Heart right ventricle (tissue), 16 donors: ENCODE results near the gene FSD2. TPM values are rescaled to one million over a fixed set of nuclear protein-coding genes. Genes with fewer than 3 reads are reported as not detected.

Experiments used
- ATAC-seq, 8 donors: fragments of 200-7000 bp; cut with Tn5 transposase; one replicate each; pipeline ENCODE4 v1.9.1; 2020; ENCODE audit warnings: mild to moderate bottlenecking in 8 of 8, moderate library complexity in 8 of 8, moderate number of reproducible peaks in 1 of 8
- DNase-seq, 2 donors: peaks; one replicate each; pipeline ENCODE4 v3.0.0-alpha.2; 2020
- H3K27ac ChIP-seq, 10 donors: fragments of 200-600 bp; sonication (generic) in 2 of 10; one replicate each; pipeline versions ENCODE4 v1.5.0 to v1.8.0; 2020 to 2022; ENCODE audit warnings: mild to moderate bottlenecking in 3 of 10
- H3K27me3 ChIP-seq, 7 donors: fragments of 200-600 bp; one replicate each; pipeline ENCODE4 v1.8.0; 2021 to 2022; ENCODE audit warnings: mild to moderate bottlenecking in 2 of 7
- H3K36me3 ChIP-seq, 9 donors: fragments of 200-600 bp; sonication (generic) in 1 of 9; one replicate each; pipeline versions ENCODE4 v1.5.0 to v1.8.0; 2020 to 2022; ENCODE audit warnings: mild to moderate bottlenecking in 2 of 9
- H3K4me1 ChIP-seq, 9 donors: fragments of 200-600 bp; sonication (generic) in 1 of 9; one replicate each; pipeline versions ENCODE4 v1.5.0 to v1.8.0; 2020 to 2022; ENCODE audit warnings: mild to moderate bottlenecking in 4 of 9
- H3K4me3 ChIP-seq, 10 donors: fragments of 200-600 bp; sonication (generic) in 2 of 10; one replicate each; pipeline versions ENCODE4 v1.5.0 to v1.8.0; 2020 to 2022; ENCODE audit warnings: mild to moderate bottlenecking in 7 of 10, moderate library complexity in 2 of 10
- H3K9me3 ChIP-seq, 11 donors: fragments of 200-600 bp in 10 of 11; sonication (generic) in 2 of 11; one replicate each; pipeline versions ENCODE4 v1.5.0 to v1.8.0; 2013 to 2022; ENCODE audit warnings: mild to moderate bottlenecking in 2 of 11, control low read depth in 1 of 11, moderate library complexity in 1 of 11
- CTCF ChIP-seq, 9 donors: fragments of 200-600 bp; sonication (generic) in 2 of 9; IDR thresholded peaks; one replicate each; pipeline versions ENCODE4 v1.5.0 to v1.8.0; 2021 to 2022; ENCODE audit warnings: antibody characterized with exemption in 9 of 9, mild to moderate bottlenecking in 5 of 9, moderate library complexity in 1 of 9
- WGBS, 2 donors: extraction: QIAGEN DNeasy Blood & Tissue Kit; methylation state at CpG; one replicate each; pipeline ENCODE4 v1.1.7; 2013; ENCODE audit warnings: inconsistent platforms in 1 of 2; 5-methylcytosine and 5-hydroxymethylcytosine counted together
- intact Hi-C, 10 donors: fragments of 100-400 bp; cut with DNase I; formaldehyde crosslinking; loops; one replicate each; pipeline versions ENCODE4 v1.11.1 to v1.14.2; 2022
- polyA plus RNA-seq, 2 donors: library from polyadenylated mRNA; stranded (reverse); fragments of 200-250 nt; gene quantifications; one replicate each; pipeline ENCODE4 v1.2.3, GENCODE V29; 2013
- total RNA-seq, 10 donors: library from RNA; stranded (reverse); fragmentation: NEBNext Ultra II Directional in 3 of 10; extraction: Animal tissue kit (Norgen Biotek cat#: 25700) in 3 of 10; gene quantifications; one replicate each; pipeline versions ENCODE4 v1.2.1 to v1.2.4, GENCODE V29; 2021 to 2023
- donor health status: Arrhythmogenic right ventricular cardiomyopathy.
- donor health status: ischemic (EF 13 %, LVEDD 7.1; RV severe dilation, severe dysfunction).
- donor health status: healthy with polysubstance abuse.
- donor health status: DM: no; HTN: yes; CAD: no.
- donor health status: DM: no; HTN: no; CAD: no.
- donor health status: ischemic (EF 25% LVEDD 6.9; RV normal size, moderate dysfunction).
- donor health status: ischemic (EF 25% LVEDD 5.7; RV mildly dilated, moderate dysfunction).
- donor health status: healthy.
- donor health status: DM: yes; HTN: yes; CAD: no.
- donor health status: Ischemic cardiomyopathy.
- donor health status: ischemic (EF 35%, LVEDD 5.7; RV mildly dilated, moderate dysfunction).
- donor health status: nonischemic (EF 11% LVEDD 7.7; RV severe dilation, severe dysfunction).
- donor health status: DM: yes; HTN: yes; CAD: no.
- donor health status: PGD.
- donor health status: ischemic (EF 29% LVEDD 5.4; RV normal size, mild dysfunction).
- donor health status: nonischemic (EF 23%, LVEDD 6.1; RV moderate dilation, normal function).

FSD2 gene
- total and polyA plus RNA-seq, 12 donors = 1.7 to 142 (median 85.2) TPM

- DNase-seq (no peak), ATAC-seq (no peak)
- Histone ChIP-seq H3K27ac (no peak overlapping the region), H3K4me3 (no peak overlapping the region), H3K27me3 (no peaks in the 10 kb centered on the region), H3K4me1 (no peaks in the 10 kb centered on the region), H3K9me3 (peaks cover 0 to 14% (median 0%) of the 10 kb centered on the region in 11 donors), H3K36me3 (peaks cover 0 to 36% (median 0%) of the 10 kb centered on the region in 9 donors)
- TF ChIP-seq CTCF (IDR thresholded peaks at IDR 0.05) = no peak
- intact Hi-C loops = no loop called here
- 77 to 81% methylated on average over 1 of the region's 1 CpG for WGBS, 2 donors
These were observed 16.4 kb downstream of the FSD2 start for GRCh38 chr15:82789491-82789890.

GRCh38 chr15:82788496-82788895, 17.4 kb downstream of the FSD2 start:
- Histone ChIP-seq H3K9me3 (peaks cover 0 to 6% (median 0%) of the 10 kb centered on the region in 11 donors), H3K27me3 (no peaks in the 10 kb centered on the region), H3K27ac (no peak overlapping the region), H3K4me1 (no peaks in the 10 kb centered on the region), H3K36me3 (peaks cover 0 to 36% (median 0%) of the 10 kb centered on the region in 9 donors), H3K4me3 (no peak overlapping the region)
- no peak for DNase-seq
- WGBS, 2 donors = 76 to 87% methylated on average over 2 of the region's 2 CpGs
- no peak for TF ChIP-seq CTCF (IDR thresholded peaks at IDR 0.05)
- no peak for ATAC-seq
- intact Hi-C loops = no loop called here

- no peak for DNase-seq
- intact Hi-C loops = no loop called here
- Histone ChIP-seq H3K4me1 (no peaks in the 10 kb centered on the region), H3K4me3 (no peak overlapping the region), H3K9me3 (no peaks in the 10 kb centered on the region), H3K27me3 (no peaks in the 10 kb centered on the region), H3K36me3 (peaks cover 0 to 76% (median 0%) of the 10 kb centered on the region in 9 donors), H3K27ac (no peak overlapping the region)
- TF ChIP-seq CTCF (IDR thresholded peaks at IDR 0.05) = no peak
- WGBS, 2 donors = 66 to 74% methylated on average over 4 of the region's 4 CpGs
- no peak for ATAC-seq
These were observed 24.5 kb downstream of the FSD2 start for GRCh38 chr15:82781349-82781748.

DNA sequence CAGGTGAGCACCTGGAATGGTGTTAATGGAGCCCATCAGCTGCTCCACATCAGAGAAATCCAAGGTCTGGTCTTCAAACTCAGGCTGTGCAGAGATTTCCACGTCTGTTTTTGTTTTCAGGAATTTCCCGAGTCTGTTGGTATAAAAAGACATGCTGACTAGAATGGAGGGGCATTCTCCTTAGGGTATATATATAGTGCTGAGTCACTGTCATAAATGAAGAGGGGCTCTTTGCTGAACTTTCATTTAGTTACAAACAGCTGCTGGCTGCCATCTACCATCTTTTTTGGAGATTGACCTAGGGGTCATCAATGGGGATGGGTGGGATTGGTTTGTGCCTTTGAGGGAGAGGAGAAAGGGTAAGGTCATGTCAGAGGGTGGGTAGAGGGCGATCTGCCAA, 27.1 kb downstream of the FSD2 start:
- no peak for ATAC-seq
- DNase-seq = no peak
- H3K4me3 ChIP-seq = no peak overlapping the region
- 75 to 76% methylated on average over 3 of the region's 3 CpGs for WGBS, 2 donors
- TF ChIP-seq CTCF (IDR thresholded peaks at IDR 0.05) = no peak
- H3K9me3 ChIP-seq = no peaks in the 10 kb centered on the region
- H3K27ac ChIP-seq = no peak overlapping the region
- intact Hi-C loops = no loop called here
- no peaks in the 10 kb centered on the region for H3K4me1 ChIP-seq
- H3K36me3 ChIP-seq = peaks cover 0 to 78% (median 0%) of the 10 kb centered on the region in 9 donors
- no peaks in the 10 kb centered on the region for H3K27me3 ChIP-seq
